ENCODE results near the gene CXCL3.

Gene CXCL3

DNA sequence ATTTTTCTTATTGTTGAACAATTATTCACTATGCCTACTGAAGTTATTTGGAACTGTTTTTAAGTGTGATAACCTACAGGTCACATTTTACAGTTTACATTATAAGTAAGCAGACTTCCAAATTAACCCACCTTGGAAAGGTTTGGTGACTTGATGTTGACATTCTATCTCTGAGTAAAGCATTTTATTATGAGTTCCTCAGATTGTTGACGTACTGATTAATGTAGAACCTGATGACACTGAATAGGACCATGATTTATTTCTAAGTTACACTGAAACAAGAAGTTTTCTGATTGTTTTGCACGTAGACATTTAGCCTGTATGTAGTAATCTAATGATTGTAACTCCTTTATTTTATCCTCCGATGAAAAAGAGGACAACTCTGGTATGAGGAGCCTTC lies 17.0 kb upstream of the CXCL3 start:
- no peak for DNase-seq (ENCODE audit: low read depth in 2 of 2)

DNA sequence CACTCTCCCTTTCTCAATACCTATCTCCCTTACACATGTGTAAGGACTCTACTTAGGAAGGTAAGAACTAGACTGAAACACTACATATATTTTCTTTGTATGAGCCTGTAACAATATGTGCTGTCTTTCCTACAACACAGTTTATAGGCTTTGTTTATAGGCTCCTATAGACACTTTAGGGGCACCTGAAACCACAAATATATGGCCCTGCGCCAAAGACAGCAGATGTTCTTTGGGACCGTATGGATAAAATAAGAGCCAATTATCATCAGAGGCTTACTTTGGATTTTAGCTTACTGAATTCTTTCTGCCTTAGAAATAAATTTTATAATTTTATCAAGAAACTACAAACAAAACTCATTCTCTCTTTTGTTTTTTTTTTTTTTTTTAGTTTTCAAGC lies 16.6 kb upstream of the CXCL3 start:
- DNase-seq (ENCODE audit: low read depth in 2 of 2) = no peak

DNA sequence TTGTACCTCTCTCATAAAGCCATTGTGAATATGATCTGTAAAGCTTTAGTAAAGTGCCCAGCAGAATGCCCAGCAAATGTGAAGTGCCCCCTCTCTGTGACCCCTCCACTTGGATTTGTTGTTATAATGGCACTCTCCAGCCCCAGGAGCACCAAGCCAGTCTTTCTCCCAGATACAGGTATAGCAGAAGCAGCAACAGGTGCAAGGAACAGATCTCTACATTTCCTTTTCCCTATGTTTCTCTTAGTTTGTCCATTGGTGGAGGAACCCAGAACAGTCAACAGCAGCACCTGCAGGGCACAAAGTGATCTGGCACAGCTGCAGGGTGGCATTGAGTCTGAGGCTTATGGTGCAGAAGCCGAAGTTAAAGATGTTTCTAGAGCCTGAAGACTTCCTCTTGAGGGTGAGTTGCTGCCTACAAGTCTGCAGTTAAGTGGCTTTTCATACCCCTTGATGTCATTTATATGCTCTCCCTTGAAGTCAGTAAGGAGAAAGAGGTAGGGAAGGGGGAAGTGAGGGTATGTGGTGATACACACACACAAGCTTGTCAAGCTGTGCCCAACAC lies 16.1 kb upstream of the CXCL3 start:
- no peak for DNase-seq (ENCODE audit: low read depth in 2 of 2)

DNA sequence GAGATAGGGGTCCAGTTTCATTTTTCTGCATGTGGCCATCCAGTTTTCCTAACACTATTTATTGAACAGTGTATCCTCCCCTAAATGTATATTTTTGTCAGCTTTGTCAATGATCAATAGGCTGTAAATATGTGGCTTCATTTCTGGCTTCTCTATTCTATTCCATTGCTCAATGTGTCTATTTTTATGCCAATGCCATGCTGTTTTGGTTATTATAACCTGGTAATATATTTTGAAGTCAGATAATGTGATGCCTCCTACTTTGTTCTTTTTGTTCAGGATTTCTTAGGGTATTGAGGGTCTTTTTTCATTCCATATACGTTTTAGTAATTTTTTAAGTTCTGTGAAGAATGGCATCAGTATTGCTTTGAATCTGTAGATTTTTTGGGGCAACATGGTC lies 8.7 kb upstream of the CXCL3 start:
- DNase-seq (ENCODE audit: low read depth in 2 of 2) = no peak

DNA sequence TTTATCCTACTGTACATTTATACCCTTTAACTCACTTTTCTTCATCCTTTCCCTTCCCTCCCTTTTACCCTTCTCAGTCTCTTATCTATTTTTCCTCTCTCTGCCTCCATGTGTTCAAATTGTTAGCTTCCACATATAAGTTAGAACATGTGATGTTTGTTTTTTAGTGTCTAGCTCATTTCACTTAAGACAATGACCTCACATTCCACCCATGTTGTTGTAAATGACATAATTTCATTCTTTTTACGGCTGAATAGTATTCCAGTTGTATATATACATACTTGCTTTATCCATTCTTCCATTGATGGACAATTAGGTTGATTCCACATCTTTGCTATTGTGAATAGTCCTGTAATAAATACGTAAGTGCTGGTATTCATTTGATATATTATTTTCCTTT lies 7.3 kb upstream of the CXCL3 start:
- DNase-seq (ENCODE audit: low read depth in 2 of 2) = no peak

DNA sequence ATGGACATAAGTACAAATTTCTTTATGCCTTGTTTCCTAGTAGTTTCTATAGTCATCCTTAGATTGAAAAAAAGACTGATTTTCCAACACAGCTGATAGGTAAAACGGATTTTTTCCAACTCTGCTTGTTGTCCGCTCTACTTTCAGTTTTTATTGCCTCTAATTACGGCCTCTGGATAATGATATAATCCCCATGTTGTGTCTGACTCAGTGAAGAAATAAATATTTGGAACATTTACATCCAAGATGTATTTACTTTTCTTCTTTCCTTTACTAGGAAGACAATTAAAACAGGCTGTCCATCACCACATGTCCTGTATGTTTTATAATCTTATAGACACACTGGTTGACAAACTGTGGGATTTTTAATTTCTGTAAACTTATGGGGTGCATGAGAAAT lies 6.8 kb upstream of the CXCL3 start:
- DNase-seq (ENCODE audit: low read depth in 2 of 2) = no peak

DNA sequence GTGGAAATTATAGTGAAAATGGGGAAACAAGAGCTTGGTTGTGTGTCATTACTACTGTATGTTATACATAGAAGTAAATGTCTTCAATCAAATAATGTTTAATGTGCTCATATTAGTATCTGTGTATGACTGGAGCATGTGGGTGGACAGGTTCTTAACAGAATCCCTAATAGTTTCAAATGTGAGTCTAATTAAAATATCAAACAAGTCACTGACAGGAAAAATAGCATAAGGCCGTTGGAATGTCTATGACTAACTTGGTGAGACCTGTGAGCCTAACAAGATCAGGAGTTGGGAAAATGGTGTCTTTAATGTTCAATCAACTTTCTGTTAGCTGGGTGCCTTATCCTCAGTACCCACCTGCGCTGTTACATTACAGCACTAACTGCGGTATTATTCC lies 6.2 kb upstream of the CXCL3 start:
- no peak for DNase-seq (ENCODE audit: low read depth in 2 of 2)

DNA sequence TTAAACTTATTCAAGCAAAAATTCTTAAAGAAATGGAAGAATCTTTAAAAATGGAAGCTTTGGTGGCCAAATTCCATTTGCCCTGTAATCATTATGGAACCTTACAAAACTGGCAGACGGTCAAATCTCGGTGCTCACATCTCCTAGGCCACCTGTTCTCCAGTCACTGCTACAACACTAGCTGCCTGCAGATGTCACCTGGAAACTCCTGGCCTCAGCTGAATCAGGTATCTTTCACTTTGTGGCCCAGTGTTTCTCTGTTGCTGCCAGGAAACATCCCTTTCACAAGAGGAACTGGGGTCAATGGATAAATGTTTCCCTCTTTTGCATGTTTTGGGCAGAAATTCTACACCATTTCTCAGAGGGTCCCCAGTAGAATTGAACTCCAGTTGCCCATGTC lies 4.2 kb upstream of the CXCL3 start:
- DNase-seq (ENCODE audit: low read depth in 2 of 2) = no peak

DNA sequence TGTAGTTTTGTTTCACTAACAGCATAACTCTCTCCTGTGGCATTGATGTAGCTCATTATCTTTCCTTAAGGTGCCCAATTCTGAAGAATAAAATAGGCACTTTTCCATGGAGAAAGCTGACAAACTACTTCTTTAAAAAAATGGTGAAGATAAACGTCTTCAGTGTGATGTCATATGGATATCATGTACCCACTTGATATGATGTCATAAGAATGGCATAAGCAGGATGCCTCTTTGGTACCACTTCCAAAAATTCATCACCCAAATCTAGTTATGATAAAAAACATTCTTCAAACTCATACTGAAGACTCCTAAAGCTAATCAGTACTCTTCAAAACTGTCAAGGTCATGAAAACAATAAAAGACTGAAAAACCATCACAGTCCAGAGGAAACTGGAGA lies 2.9 kb upstream of the CXCL3 start:
- DNase-seq (ENCODE audit: low read depth in 2 of 2) = no peak

DNA sequence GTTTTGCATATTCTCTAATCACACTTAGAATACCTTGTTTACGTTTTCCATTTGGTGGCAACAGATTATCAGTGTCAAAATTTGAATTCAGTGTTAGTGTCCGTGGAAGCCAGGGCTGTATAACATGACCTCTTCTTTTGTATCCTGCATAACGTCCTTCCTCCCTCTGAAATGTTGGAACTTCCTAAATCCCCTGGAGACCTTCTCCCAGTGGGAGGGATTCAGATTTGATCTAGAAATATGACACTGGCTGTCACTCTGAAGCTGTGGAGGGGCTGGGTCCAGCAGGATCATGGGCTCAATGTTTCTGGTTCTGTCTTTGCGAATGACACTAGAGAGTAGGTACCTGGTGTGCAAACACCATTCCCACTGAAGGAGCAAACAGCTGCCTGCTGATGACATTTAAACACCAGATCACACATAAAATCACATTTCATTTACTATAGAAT lies 850 bp upstream of the CXCL3 start:
- no peak for DNase-seq (ENCODE audit: low read depth in 2 of 2)

DNA sequence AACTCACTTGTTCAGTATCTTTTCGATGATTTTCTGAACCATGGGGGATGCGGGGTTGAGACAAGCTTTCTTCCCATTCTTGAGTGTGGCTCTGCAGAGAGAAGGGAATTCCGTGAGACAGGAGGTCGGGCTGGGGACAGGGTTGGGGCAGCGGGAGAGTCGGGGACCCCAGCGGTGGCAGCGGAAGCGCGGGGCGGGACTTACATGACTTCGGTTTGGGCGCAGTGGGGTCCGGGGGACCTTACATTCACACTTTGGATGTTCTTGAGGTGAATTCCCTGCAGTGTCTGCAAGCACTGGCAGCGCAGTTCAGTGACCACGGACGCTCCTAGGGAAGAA lies 434 bp downstream of the CXCL3 start:
- no peak for DNase-seq (ENCODE audit: low read depth in 2 of 2)

DNA sequence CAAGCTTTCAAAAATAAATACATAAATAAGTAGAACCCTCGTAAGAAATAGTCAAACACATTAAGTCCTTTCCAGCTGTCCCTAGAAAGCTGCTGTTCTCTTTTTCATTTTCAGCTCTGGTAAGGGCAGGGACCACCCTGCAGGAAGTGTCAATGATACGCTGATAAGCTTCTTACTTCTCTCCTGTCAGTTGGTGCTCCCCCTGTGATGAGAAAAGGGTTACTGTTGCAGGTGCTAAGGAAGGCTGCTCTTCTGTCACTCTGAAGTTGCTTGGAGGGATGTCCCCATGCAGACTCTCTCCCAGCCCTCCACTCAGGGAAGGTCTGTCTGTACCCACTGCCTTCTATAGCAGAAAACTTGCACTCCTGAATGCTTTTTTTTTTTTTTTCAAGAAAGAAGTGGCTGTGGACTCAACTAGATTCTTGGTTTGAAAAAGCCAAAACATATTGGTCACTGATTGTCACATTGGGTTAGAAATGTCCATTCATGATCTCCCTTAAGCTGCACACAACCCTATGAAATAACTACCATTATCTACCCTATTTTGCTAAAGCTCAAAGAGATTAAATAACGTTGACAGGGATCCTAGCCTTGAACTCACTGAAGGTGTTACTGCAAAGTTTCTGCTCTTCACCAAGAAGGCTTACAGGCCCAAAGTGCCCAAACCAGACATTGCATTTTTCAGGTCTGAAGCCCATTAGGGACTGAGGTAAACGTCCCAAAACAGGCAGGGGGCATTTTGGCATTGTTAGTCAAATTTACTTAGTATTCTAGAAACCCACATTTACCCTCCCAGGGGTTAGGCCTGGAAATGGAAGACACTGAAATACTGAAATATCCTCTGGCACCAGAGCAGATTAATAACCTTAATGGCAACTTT lies 1.2 kb downstream of the CXCL3 start:
- no peak for DNase-seq (ENCODE audit: low read depth in 2 of 2)

DNA sequence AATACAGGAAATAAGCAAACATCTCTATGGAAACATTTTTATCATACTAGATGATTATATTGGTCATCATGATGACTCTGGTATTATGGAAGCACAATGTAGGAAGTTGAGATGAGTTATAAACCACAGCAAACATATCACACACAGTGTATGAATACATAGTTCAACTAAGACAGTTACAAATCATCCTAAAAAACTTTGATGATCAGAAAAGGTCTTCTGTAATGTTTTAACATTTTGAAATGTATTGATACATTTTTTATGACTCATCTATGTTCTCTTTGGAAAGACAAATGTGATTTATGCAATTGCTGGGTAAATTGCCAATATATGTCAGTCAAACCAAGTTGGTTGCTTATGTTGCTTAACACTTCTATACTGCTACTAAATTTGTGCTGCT lies 4.8 kb downstream of the CXCL3 start:
- DNase-seq (ENCODE audit: low read depth in 2 of 2) = no peak

DNA sequence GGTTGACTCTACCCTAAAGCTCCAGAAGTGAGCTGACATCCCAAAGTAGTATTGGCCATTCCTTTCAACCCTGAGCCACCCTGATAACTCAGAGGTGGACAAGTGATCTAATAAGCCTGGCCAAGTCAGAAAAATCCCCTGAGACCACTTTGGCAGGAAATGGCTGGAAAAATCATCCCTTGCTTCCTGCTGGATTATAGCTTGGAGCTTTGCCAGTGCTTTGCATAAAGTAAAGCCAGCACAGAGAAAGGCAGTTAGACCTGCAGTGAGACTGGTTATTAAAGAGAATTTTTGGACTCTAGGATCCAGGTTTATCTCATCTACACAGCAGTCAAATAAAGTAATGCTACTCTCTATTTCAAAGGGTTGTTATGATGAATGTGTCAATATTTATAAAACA lies 6.4 kb downstream of the CXCL3 start:
- DNase-seq (ENCODE audit: low read depth in 2 of 2) = no peak

DNA sequence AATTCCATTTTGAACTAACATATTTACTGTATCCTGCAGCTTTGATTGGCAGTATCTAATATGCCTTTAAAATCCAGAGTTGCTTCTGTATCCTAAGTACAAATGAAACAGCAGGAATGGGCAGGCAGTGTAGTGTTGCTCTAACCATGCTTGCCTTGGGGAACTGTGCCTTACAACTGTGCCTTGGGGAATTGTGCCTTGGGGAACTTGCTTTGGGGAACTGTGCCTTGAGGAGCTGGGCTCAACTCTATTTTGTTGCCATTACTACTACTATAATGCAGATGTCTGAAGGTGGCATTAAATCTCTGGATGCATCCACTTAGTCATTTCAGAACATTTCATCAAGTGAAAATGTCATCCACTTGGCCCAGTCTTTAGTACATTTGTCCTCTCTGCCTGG lies 6.9 kb downstream of the CXCL3 start:
- no peak for DNase-seq (ENCODE audit: low read depth in 2 of 2)

DNA sequence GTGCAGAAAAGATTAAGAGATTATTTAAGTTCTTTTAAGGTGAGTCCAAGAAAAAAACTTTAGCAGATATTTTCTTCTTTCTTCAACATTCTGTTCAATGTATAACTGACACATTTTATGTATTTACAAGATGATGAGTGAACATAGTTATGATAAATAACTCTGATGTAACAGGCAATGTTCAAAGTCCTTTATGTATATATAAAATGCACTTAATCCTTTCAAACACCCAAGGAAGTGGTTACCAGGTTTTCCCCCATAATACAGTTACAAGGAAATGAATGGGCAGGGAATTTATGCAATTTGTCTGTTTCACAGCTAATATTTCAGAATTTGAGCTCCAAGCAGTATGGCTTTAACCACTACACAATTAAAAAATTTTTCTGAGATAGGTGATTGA lies 8.2 kb downstream of the CXCL3 start:
- no peak for DNase-seq (ENCODE audit: low read depth in 2 of 2)

DNA sequence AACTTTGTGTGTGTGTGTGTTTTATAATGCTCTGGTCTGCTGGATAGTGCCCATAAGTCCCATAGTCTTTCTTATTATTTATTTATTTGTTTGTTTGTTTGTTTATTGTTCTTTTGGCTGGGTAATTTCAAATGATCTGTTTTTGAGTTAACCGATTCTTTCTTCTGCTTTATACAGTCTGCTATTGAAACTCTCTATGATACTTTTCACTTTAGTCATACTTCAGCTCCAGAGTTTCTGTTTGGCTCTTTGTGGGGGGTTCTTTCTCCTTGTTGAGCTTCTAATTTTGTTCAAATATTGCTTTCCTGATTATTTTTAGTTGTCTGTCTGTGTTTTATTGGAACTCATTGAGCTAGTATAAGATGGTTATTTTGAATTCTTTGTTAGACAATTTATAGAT lies 10.0 kb downstream of the CXCL3 start:
- no peak for DNase-seq (ENCODE audit: low read depth in 2 of 2)

DNA sequence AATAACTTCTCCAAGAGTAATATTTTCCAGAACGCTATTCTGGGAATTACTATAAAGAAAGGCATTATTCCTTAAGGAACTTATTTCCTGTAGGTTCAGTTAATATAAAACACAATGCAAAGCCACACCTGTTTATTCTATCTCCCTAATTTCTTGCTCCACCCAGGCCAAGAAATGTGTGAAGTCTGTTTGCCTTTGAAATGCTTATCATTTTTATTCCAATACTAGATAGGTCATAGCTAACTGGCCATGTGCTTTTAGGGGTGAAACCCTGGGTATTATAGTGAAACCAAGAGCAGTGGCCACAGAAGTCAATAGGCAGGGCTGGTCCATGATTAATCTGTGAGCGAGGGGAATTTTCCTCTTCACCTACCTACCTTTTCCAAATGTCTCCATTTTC lies 14.8 kb downstream of the CXCL3 start:
- DNase-seq (ENCODE audit: low read depth in 2 of 2) = no peak

DNA sequence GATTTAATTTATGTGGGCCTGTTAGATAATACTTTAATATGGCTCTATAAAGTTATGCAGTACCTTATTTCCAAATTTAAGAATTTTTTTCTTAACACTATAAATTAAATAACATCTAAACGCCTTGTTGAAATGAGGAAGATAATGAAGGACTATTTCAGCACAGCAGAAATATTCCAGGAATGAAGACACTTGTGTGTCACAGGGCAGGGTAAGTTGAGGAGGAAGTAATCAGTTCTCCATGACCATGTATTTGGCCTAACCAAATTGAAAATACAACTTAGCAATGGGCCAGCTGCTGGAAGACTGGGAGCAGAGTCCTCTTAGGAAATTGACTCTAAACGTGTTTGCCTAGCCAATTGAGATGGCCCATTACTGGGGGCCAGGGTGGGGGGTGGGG lies 16.9 kb downstream of the CXCL3 start:
- no peak for DNase-seq (ENCODE audit: low read depth in 2 of 2)

DNA sequence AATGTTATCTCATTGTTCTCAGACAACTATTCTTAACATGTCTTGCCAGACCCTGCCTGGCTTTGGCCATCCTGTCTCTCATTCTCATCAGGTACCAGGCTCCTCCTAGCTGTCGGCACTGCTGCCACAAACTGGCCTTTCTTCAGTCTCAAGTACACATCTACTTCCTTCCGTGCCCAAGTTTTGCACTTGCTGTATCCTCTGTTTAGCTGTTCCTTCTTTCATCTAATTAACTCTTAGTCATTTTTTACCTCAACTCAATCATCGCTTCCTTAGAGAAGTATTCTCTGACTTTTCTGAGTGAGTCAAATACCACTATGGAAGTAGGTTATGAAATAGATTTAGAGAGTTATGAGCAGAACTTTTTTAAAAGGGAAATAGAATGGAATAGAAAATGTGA lies 19.7 kb downstream of the CXCL3 start:
- DNase-seq (ENCODE audit: low read depth in 2 of 2) = no peak

DNA sequence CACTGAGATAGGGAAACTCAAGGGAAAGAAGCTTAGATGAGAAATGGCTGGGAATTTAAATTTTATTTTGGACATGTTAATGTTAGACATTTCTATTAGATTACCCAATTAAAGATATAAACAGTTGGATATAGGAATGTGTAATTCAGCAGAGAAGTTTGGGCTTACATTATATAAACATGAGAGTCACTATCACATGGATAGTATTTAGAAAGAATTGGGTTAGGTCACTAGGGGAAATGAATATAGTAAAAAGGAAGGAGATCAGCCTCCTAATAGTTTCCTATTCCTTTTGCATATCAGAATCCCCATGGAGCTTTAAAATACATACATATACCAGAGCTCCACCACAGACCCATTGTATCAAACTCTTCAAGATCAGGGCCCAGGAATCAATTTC lies 20.4 kb downstream of the CXCL3 start:
- no peak for DNase-seq (ENCODE audit: low read depth in 2 of 2)

DNA sequence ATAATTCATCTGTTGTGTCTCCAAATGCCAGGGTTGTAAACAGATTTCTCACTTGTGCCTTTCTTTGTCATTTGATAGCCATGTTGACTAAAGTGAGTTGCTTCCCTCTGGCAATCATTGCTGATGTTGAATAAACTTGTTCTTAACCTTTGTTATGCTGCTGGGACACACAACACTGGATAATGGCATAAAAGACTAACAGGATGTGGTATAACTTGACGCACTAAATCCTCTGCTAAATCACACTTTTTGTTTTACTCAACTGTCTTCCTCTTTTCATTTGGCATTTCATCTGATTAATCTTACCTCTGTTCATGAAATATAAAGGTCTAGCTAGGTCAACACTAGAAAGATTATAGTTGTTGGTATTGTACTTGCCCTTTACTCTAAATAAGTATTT lies 22.4 kb downstream of the CXCL3 start:
- no peak for DNase-seq (ENCODE audit: low read depth in 2 of 2)

DNA sequence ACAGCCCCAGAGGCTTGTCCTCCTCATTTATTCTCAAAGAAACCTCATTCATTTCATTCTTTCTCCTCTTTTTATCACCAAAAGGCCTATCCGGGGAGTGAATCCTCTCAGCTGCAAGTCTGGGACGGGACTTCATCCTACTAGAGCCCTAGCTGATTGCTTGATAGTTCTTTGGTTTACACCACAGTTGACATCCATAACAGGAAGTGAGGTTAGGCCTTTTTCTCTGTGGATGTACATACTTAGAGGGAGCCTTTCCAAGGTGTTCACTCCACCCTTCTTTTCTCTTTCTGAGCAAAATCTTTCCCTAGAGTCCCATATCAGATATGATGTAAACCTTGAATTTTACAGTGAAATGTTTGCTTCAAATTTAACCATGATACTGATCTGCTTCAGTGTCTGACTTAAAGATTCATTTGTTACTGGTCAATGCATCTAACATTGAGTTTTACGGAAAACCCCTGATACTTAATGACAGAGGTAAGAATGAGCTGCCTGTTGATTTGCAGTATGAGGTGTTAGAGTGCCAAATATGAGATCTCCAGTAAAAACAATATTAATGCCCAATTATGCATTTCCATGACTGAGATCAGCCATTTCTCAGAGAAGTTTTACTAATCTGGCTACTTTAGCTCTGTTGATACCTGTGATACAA lies 23.2 kb downstream of the CXCL3 start:
- no peak for DNase-seq (ENCODE audit: low read depth in 2 of 2)

Measured in stimulated activated CD8-positive, alpha-beta memory T cell treated with anti-CD3 and anti-CD28 coated beads, Interleukin-7, amount 100 ng/mL, for 4 hours (primary cell).